Measurements from ENCODE around the gene LAMA1.
"Not testable (repeated sequence)": the region's sequence is repeated elsewhere in the genome, so short reads cannot be mapped to it uniquely, and the experiment has no call there.

Gene LAMA1

GRCh38 chr18:6938403-6938802, 179.2 kb downstream of the LAMA1 start:
- H3K4me1 ChIP-seq (ENCODE audit: control insufficient read depth, insufficient read depth, low read length); H3K27me3 ChIP-seq (ENCODE audit: control insufficient read depth, insufficient read depth, low read length); H3K36me3 ChIP-seq (ENCODE audit: control insufficient read depth, insufficient read depth, low read length); H3K9me3 ChIP-seq (ENCODE audit: control insufficient read depth, insufficient read depth, low read length); H3K9ac ChIP-seq (ENCODE audit: low read depth, low read length); H3K4me3 ChIP-seq (ENCODE audit: low read depth, low read length): not testable (repeated sequence)

- Histone ChIP-seq H3K36me3 (ENCODE audit: control insufficient read depth, insufficient read depth, low read length) (peaks cover 3% of the 10 kb centered on the region), H3K4me1 (ENCODE audit: control insufficient read depth, insufficient read depth, low read length) (no peaks in the 10 kb centered on the region), H3K9ac (ENCODE audit: low read depth, low read length) (no peak overlapping the region), H3K27me3 (ENCODE audit: control insufficient read depth, insufficient read depth, low read length) (no peaks in the 10 kb centered on the region), H3K9me3 (ENCODE audit: control insufficient read depth, insufficient read depth, low read length) (no peaks in the 10 kb centered on the region), H3K4me3 (ENCODE audit: low read depth, low read length) (no peak overlapping the region)
These were observed 179.6 kb downstream of the LAMA1 start for GRCh38 chr18:6938003-6938402.

- H3K27me3 ChIP-seq (ENCODE audit: control insufficient read depth, insufficient read depth, low read length) = no peaks in the 10 kb centered on the region
- H3K4me1 ChIP-seq (ENCODE audit: control insufficient read depth, insufficient read depth, low read length) = no peaks in the 10 kb centered on the region
- no peak overlapping the region for H3K9ac ChIP-seq (ENCODE audit: low read depth, low read length)
These were observed 182.7 kb downstream of the LAMA1 start for GRCh38 chr18:6934859-6935258.

GRCh38 chr18:6929370-6930102, 188.1 kb downstream of the LAMA1 start:
- Histone ChIP-seq H3K27me3 (ENCODE audit: control insufficient read depth, insufficient read depth, low read length) (no peaks in the 10 kb centered on the region), H3K9ac (ENCODE audit: low read depth, low read length) (no peak overlapping the region), H3K4me3 (ENCODE audit: low read depth, low read length) (no peak overlapping the region), H3K36me3 (ENCODE audit: control insufficient read depth, insufficient read depth, low read length) (no peaks in the 10 kb centered on the region), H3K9me3 (ENCODE audit: control insufficient read depth, insufficient read depth, low read length) (no peaks in the 10 kb centered on the region), H3K4me1 (ENCODE audit: control insufficient read depth, insufficient read depth, low read length) (no peaks in the 10 kb centered on the region)

More at GRCh38 chr18:6934859-6935258, 182.7 kb downstream of the LAMA1 start:
- Histone ChIP-seq H3K9me3 (ENCODE audit: control insufficient read depth, insufficient read depth, low read length) (no peaks in the 10 kb centered on the region), H3K4me3 (ENCODE audit: low read depth, low read length) (no peak overlapping the region), H3K36me3 (ENCODE audit: control insufficient read depth, insufficient read depth, low read length) (no peaks in the 10 kb centered on the region)

GRCh38 chr18:6928359-6928758, 189.2 kb downstream of the LAMA1 start:
- no peak overlapping the region for H3K4me3 ChIP-seq (ENCODE audit: low read depth, low read length)
- H3K27me3 ChIP-seq (ENCODE audit: control insufficient read depth, insufficient read depth, low read length) = no peaks in the 10 kb centered on the region
- no peaks in the 10 kb centered on the region for H3K36me3 ChIP-seq (ENCODE audit: control insufficient read depth, insufficient read depth, low read length)
- H3K4me1 ChIP-seq (ENCODE audit: control insufficient read depth, insufficient read depth, low read length) = no peaks in the 10 kb centered on the region
- no peaks in the 10 kb centered on the region for H3K9me3 ChIP-seq (ENCODE audit: control insufficient read depth, insufficient read depth, low read length)
- H3K9ac ChIP-seq (ENCODE audit: low read depth, low read length) = no peak overlapping the region

- no peaks in the 10 kb centered on the region for H3K4me1 ChIP-seq (ENCODE audit: control insufficient read depth, insufficient read depth, low read length)
- H3K27me3 ChIP-seq (ENCODE audit: control insufficient read depth, insufficient read depth, low read length) = no peaks in the 10 kb centered on the region
- H3K9ac ChIP-seq (ENCODE audit: low read depth, low read length) = no peak overlapping the region
- H3K9me3 ChIP-seq (ENCODE audit: control insufficient read depth, insufficient read depth, low read length) = no peaks in the 10 kb centered on the region
- H3K36me3 ChIP-seq (ENCODE audit: control insufficient read depth, insufficient read depth, low read length) = no peaks in the 10 kb centered on the region
- H3K4me3 ChIP-seq (ENCODE audit: low read depth, low read length) = no peak overlapping the region
These were observed 190.4 kb downstream of the LAMA1 start for GRCh38 chr18:6927153-6927552.

GRCh38 chr18:6923220-6923619, 194.4 kb downstream of the LAMA1 start:
- H3K4me3 ChIP-seq (ENCODE audit: low read depth, low read length) = no peak overlapping the region
- no peaks in the 10 kb centered on the region for H3K27me3 ChIP-seq (ENCODE audit: control insufficient read depth, insufficient read depth, low read length)
- no peaks in the 10 kb centered on the region for H3K9me3 ChIP-seq (ENCODE audit: control insufficient read depth, insufficient read depth, low read length)
- H3K36me3 ChIP-seq (ENCODE audit: control insufficient read depth, insufficient read depth, low read length) = no peaks in the 10 kb centered on the region
- no peak overlapping the region for H3K9ac ChIP-seq (ENCODE audit: low read depth, low read length)
- no peaks in the 10 kb centered on the region for H3K4me1 ChIP-seq (ENCODE audit: control insufficient read depth, insufficient read depth, low read length)

- no peaks in the 10 kb centered on the region for H3K36me3 ChIP-seq (ENCODE audit: control insufficient read depth, insufficient read depth, low read length)
- H3K4me3 ChIP-seq (ENCODE audit: low read depth, low read length) = no peak overlapping the region
- no peaks in the 10 kb centered on the region for H3K9me3 ChIP-seq (ENCODE audit: control insufficient read depth, insufficient read depth, low read length)
- H3K4me1 ChIP-seq (ENCODE audit: control insufficient read depth, insufficient read depth, low read length) = no peaks in the 10 kb centered on the region
- no peak overlapping the region for H3K9ac ChIP-seq (ENCODE audit: low read depth, low read length)
- H3K27me3 ChIP-seq (ENCODE audit: control insufficient read depth, insufficient read depth, low read length) = no peaks in the 10 kb centered on the region
These were observed 196.0 kb downstream of the LAMA1 start for GRCh38 chr18:6921571-6921970.

GRCh38 chr18:6920099-6920955, 197.3 kb downstream of the LAMA1 start:
- no peak overlapping the region for H3K4me3 ChIP-seq (ENCODE audit: low read depth, low read length)
- H3K9ac ChIP-seq (ENCODE audit: low read depth, low read length) = no peak overlapping the region
- H3K27me3 ChIP-seq (ENCODE audit: control insufficient read depth, insufficient read depth, low read length) = no peaks in the 10 kb centered on the region
- H3K9me3 ChIP-seq (ENCODE audit: control insufficient read depth, insufficient read depth, low read length) = no peaks in the 10 kb centered on the region
- H3K4me1 ChIP-seq (ENCODE audit: control insufficient read depth, insufficient read depth, low read length) = no peaks in the 10 kb centered on the region
- no peaks in the 10 kb centered on the region for H3K36me3 ChIP-seq (ENCODE audit: control insufficient read depth, insufficient read depth, low read length)

- H3K4me1 ChIP-seq (ENCODE audit: control insufficient read depth, insufficient read depth, low read length) = no peaks in the 10 kb centered on the region
- no peak overlapping the region for H3K4me3 ChIP-seq (ENCODE audit: low read depth, low read length)
- H3K27me3 ChIP-seq (ENCODE audit: control insufficient read depth, insufficient read depth, low read length) = no peaks in the 10 kb centered on the region
- no peak overlapping the region for H3K9ac ChIP-seq (ENCODE audit: low read depth, low read length)
- H3K36me3 ChIP-seq (ENCODE audit: control insufficient read depth, insufficient read depth, low read length) = no peaks in the 10 kb centered on the region
- no peaks in the 10 kb centered on the region for H3K9me3 ChIP-seq (ENCODE audit: control insufficient read depth, insufficient read depth, low read length)
These were observed 200.5 kb downstream of the LAMA1 start for GRCh38 chr18:6917072-6917471.

- Histone ChIP-seq H3K36me3 (ENCODE audit: control insufficient read depth, insufficient read depth, low read length) (no peaks in the 10 kb centered on the region), H3K27me3 (ENCODE audit: control insufficient read depth, insufficient read depth, low read length) (no peaks in the 10 kb centered on the region), H3K4me3 (ENCODE audit: low read depth, low read length) (no peak overlapping the region), H3K9me3 (ENCODE audit: control insufficient read depth, insufficient read depth, low read length) (no peaks in the 10 kb centered on the region), H3K4me1 (ENCODE audit: control insufficient read depth, insufficient read depth, low read length) (no peaks in the 10 kb centered on the region), H3K9ac (ENCODE audit: low read depth, low read length) (no peak overlapping the region)
These were observed 216.2 kb downstream of the LAMA1 start for GRCh38 chr18:6901286-6901926.
